Activated B cell treated with CpG ODN at 0.5 μM for 24 hours (primary cell): ENCODE measurements around the gene CLCNKA. TPM values are rescaled to one million over a fixed set of nuclear protein-coding genes. Genes with fewer than 3 reads are reported as not detected.

Experiments
- ATAC-seq: fragments of 200-7000 bp; cut with Tn5 transposase; one replicate; pipeline ENCODE4 v1.10.0; 2021; ENCODE audit warnings: low read depth, mild to moderate bottlenecking, moderate library complexity
- CTCF ChIA-PET: fragments of 350-600 bp; sonication (Branson Sonifier 250); formaldehyde crosslinking; loops from one replicate; lab custom pipeline; 2021; ENCODE audit warnings: antibody characterized with exemption; lab: Charles Lee
- POLR2A ChIA-PET: fragments of 350-600 bp; sonication (Branson Sonifier 250); formaldehyde crosslinking; loops from one replicate; lab custom pipeline; 2021; ENCODE audit warnings: antibody characterized with exemption; lab: Charles Lee
- DNase-seq: peaks from one replicate; pipeline ENCODE4 v3.0.0; 2022
- H3K27ac Mint-ChIP-seq: one replicate; pipeline ENCODE4 v1.8.0; 2020; ENCODE audit warnings: mixed read lengths
- H3K27me3 Mint-ChIP-seq: one replicate; pipeline ENCODE4 v1.8.0; 2021; ENCODE audit warnings: mixed read lengths
- H3K36me3 Mint-ChIP-seq: one replicate; pipeline ENCODE4 v1.8.0; 2021; ENCODE audit warnings: low read depth, mixed read lengths
- H3K4me1 Mint-ChIP-seq: one replicate; pipeline ENCODE4 v1.8.0; 2021; ENCODE audit warnings: mixed read lengths
- H3K4me3 Mint-ChIP-seq: one replicate; pipeline ENCODE4 v1.8.0; 2020; ENCODE audit warnings: mild to moderate bottlenecking, mixed read lengths
- H3K9me3 Mint-ChIP-seq: one replicate; pipeline ENCODE4 v1.8.0; 2020; ENCODE audit warnings: mixed read lengths
- intact Hi-C: fragments of 100-400 bp; cut with micrococcal nuclease; formaldehyde crosslinking; loops from one replicate; pipeline ENCODE4 v1.15.1; 2024
- total RNA-seq: library from RNA; stranded (reverse); gene quantifications from 2 replicates; pipeline ENCODE4 v1.2.3, GENCODE V29; 2022
- TF ChIP-seq, protein P1 (sequence below): fragments of 200-600 bp; IDR thresholded peaks from one replicate; pipeline ENCODE4 v1.8.0; 2022; ENCODE audit warnings: antibody characterized with exemption, mild to moderate bottlenecking

Gene CLCNKA
- total RNA-seq, 1 donor from 2014 or later = 0.24 TPM

- Mint-ChIP-seq H3K4me1 (peaks cover 27% of the 10 kb centered on the region), H3K27ac (no peak overlapping the region), H3K4me3 (no peak overlapping the region), H3K9me3 (no peaks in the 10 kb centered on the region), H3K27me3 (no peaks in the 10 kb centered on the region), H3K36me3 (no peaks in the 10 kb centered on the region)
- TF ChIP-seq, protein P1, sequence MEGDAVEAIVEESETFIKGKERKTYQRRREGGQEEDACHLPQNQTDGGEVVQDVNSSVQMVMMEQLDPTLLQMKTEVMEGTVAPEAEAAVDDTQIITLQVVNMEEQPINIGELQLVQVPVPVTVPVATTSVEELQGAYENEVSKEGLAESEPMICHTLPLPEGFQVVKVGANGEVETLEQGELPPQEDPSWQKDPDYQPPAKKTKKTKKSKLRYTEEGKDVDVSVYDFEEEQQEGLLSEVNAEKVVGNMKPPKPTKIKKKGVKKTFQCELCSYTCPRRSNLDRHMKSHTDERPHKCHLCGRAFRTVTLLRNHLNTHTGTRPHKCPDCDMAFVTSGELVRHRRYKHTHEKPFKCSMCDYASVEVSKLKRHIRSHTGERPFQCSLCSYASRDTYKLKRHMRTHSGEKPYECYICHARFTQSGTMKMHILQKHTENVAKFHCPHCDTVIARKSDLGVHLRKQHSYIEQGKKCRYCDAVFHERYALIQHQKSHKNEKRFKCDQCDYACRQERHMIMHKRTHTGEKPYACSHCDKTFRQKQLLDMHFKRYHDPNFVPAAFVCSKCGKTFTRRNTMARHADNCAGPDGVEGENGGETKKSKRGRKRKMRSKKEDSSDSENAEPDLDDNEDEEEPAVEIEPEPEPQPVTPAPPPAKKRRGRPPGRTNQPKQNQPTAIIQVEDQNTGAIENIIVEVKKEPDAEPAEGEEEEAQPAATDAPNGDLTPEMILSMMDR = no peak
- ATAC-seq (no peak), DNase-seq (no peak)
- POLR2A ChIA-PET = no interaction called here
- CTCF ChIA-PET = no interaction called here
- intact Hi-C loops = no loop called here
Measured at GRCh38 chr1:16015960-16016901, 5.6 kb upstream of the CLCNKA start.

- Mint-ChIP-seq H3K27me3 (peaks cover 3% of the 10 kb centered on the region), H3K9me3 (no peaks in the 10 kb centered on the region), H3K4me3 (no peak overlapping the region), H3K4me1 (peaks cover 25% of the 10 kb centered on the region), H3K27ac (no peak overlapping the region), H3K36me3 (no peaks in the 10 kb centered on the region)
- ChIA-PET CTCF (no interaction called here), POLR2A (no interaction called here)
- no peak for DNase-seq
- TF ChIP-seq, protein P1 = no peak
- ATAC-seq = no peak
- intact Hi-C loops = no loop called here
Measured at GRCh38 chr1:16017076-16017460, 4.8 kb upstream of the CLCNKA start.

- Mint-ChIP-seq H3K4me1 (peaks cover 19% of the 10 kb centered on the region), H3K4me3 (no peak within 1 kb of the TSS), H3K27ac (no peak within 1 kb of the TSS), H3K9me3 (no peaks in the 10 kb centered on the region), H3K27me3 (peaks cover 3% of the 10 kb centered on the region), H3K36me3 (no peaks in the 10 kb centered on the region)
- TF ChIP-seq, protein P1 = no peak
- no peak for DNase-seq
- no peak for ATAC-seq
- ChIA-PET CTCF (no interaction called here), POLR2A (no interaction called here)
- intact Hi-C loops = no loop called here
Measured at GRCh38 chr1:16017461-16018303, 4.2 kb upstream of the CLCNKA start, which contains the start of gene HSPB7. TSS of gene HSPB7 (minus strand) at chr1:16018043. CDS start at chr1:16017963, 80 bp downstream.

DNA sequence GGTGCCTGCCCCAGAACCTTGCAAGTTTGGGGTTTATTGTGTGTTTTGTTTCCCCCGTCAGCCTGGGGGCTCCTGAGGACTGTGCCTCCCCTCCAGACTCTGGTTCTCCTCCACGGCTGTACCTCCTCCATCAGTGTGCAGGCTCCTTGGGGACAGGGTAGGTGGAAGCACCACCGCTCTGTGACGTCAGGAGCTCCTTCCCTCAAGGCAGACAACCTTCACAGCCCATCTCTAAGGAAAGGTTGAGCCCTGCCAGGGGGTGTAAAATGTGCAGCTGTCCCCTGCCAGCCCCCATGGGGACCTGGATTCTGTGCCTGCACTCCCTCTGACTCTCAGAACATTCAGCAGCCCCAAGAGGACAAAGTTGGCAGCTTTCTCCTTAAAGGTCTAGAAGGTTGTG, 3.5 kb upstream of the CLCNKA start:
- Mint-ChIP-seq H3K27ac (no peak overlapping the region), H3K9me3 (no peaks in the 10 kb centered on the region), H3K27me3 (peaks cover 3% of the 10 kb centered on the region), H3K36me3 (no peaks in the 10 kb centered on the region), H3K4me3 (no peak overlapping the region), H3K4me1 (peaks cover 19% of the 10 kb centered on the region)
- DNase-seq (no peak), ATAC-seq (no peak)
- CTCF ChIA-PET = no interaction called here
- TF ChIP-seq, protein P1 = no peak
- POLR2A ChIA-PET = no interaction called here
- intact Hi-C loops = no loop called here
